HepG2 (cell line): ENCODE data around the gene MXD3. TPM values are rescaled to one million over a fixed set of nuclear protein-coding genes. Genes with fewer than 3 reads are reported as not detected.

Experiments used
- CEBPB ChIP-seq: IDR thresholded peaks from 2 replicates; pipeline ENCODE4 v1.6.1; 2011; ENCODE audit warnings: low read depth, low read length, improper control_type of control experiment, borderline replicate concordance
- CEBPG ChIP-seq: IDR thresholded peaks from 2 replicates; pipeline ENCODE4 v1.6.1; 2016
- CENPT ChIP-seq: sonication (generic); formaldehyde crosslinking; IDR thresholded peaks from 2 replicates; pipeline ENCODE4 v1.8.0; 2022; ENCODE audit warnings: low read depth, mild to moderate bottlenecking, moderate library complexity, missing genetic modification reagents
- CREB1 ChIP-seq, 2 experiments: fragments of 450-650 bp in 1 of 2; IDR thresholded peaks; 2 replicates each; pipeline ENCODE4 v1.6.1; 2016 to 2017; ENCODE audit warnings: control low read depth in 1 of 2, mild to moderate bottlenecking in 1 of 2, missing compliant biosample characterization in 1 of 2, missing genetic modification characterization in 1 of 2
- EHMT2 ChIP-seq: fragments of 200-600 bp; sonication (generic); IDR thresholded peaks from 2 replicates; pipeline ENCODE4 v1.7.0; 2017; ENCODE audit warnings: antibody characterized with exemption, low read depth, low read length, borderline replicate concordance
- ELF4 ChIP-seq: sonication (generic); formaldehyde crosslinking; IDR thresholded peaks from 2 replicates; pipeline ENCODE4 v1.5.0; 2020; ENCODE audit warnings: missing genetic modification reagents, mild to moderate bottlenecking, moderate library complexity, borderline replicate concordance
- HOXA5 ChIP-seq: sonication (generic); formaldehyde crosslinking; IDR thresholded peaks from 2 replicates; pipeline ENCODE4 v1.4.0; 2020; ENCODE audit warnings: missing genetic modification reagents
- HOXD1 ChIP-seq: sonication (generic); formaldehyde crosslinking; IDR thresholded peaks from 2 replicates; pipeline ENCODE4 v1.5.0; 2020; ENCODE audit warnings: missing genetic modification reagents
- KLF16 ChIP-seq, 2 experiments: sonication (generic) in 1 of 2; formaldehyde crosslinking in 1 of 2; IDR thresholded peaks; 2 replicates each; pipeline versions ENCODE4 v1.6.1 to v1.8.0; 2016 to 2023; ENCODE audit warnings: missing genetic modification reagents in 2 of 2, missing compliant biosample characterization in 1 of 2
- MXI1 ChIP-seq: IDR thresholded peaks from 3 replicates; pipeline ENCODE4 v1.6.1; 2012; ENCODE audit warnings: low read depth, low read length, inconsistent platforms, borderline replicate concordance
- NR2F2 ChIP-seq: IDR thresholded peaks from 2 replicates; pipeline ENCODE4 v1.6.1; 2012; ENCODE audit warnings: low read depth, inconsistent platforms, borderline replicate concordance
- NR2F6 ChIP-seq, 2 experiments: IDR thresholded peaks; 2 replicates each; pipeline ENCODE4 v1.6.1; 2016; ENCODE audit warnings: antibody characterized with exemption in 1 of 2, mild to moderate bottlenecking in 1 of 2
- ONECUT2 ChIP-seq: sonication (generic); formaldehyde crosslinking; IDR thresholded peaks from 2 replicates; pipeline ENCODE4 v1.4.0; 2020; ENCODE audit warnings: missing genetic modification reagents
- SETDB1 ChIP-seq: sonication (generic); formaldehyde crosslinking; IDR thresholded peaks from 2 replicates; pipeline ENCODE4 v1.5.1; 2020; ENCODE audit warnings: missing genetic modification reagents, mild to moderate bottlenecking, borderline replicate concordance
- SKI ChIP-seq: fragments of 450-650 bp; IDR thresholded peaks from one replicate; pipeline ENCODE4 v1.6.1; 2018; ENCODE audit warnings: mild to moderate bottlenecking; ENCODE audit not compliant: partially characterized antibody
- SMC3 ChIP-seq: IDR thresholded peaks from 2 replicates; pipeline ENCODE4 v1.6.1; 2011; ENCODE audit warnings: low read length, improper control_type of control experiment
- TMF1 ChIP-seq: sonication (generic); formaldehyde crosslinking; IDR thresholded peaks from 2 replicates; pipeline ENCODE4 v1.8.1; 2022; ENCODE audit warnings: low read depth, missing genetic modification reagents
- XRCC5 ChIP-seq: fragments of 200-400 bp; formaldehyde crosslinking; optimal IDR thresholded peaks from 2 replicates; pipeline ENCODE3; 2017; ENCODE audit warnings: mild to moderate bottlenecking, low read length
- ZEB1 ChIP-seq: IDR thresholded peaks from 2 replicates; pipeline ENCODE4 v1.6.1; 2012; ENCODE audit warnings: mild to moderate bottlenecking, low read depth, inconsistent platforms; ENCODE audit not compliant: insufficient replicate concordance
- ZNF501 ChIP-seq: sonication (generic); formaldehyde crosslinking; IDR thresholded peaks from 2 replicates; pipeline ENCODE4 v1.5.1; 2020; ENCODE audit warnings: mild to moderate bottlenecking, moderate library complexity, missing genetic modification reagents
- polyA plus RNA-seq, 8 experiments: library from polyadenylated mRNA; depleted of rRNA in 3 of 8; stranded (reverse) in 7 of 8; unstranded in 1 of 8; fragments of >200 nt; fragmentation: Illumina TruSeq in 4 of 8; extraction: Trizol in 4 of 8; gene quantifications; 2 replicates each; pipeline versions ENCODE4 v1.2.1 to v1.2.3, GENCODE V29; 2011 to 2016; ENCODE audit warnings: low read depth in 4 of 8, missing spikeins in 1 of 8, mixed read lengths in 1 of 8; ENCODE audit not compliant: insufficient read depth in 1 of 8
- total RNA-seq, 5 experiments: library from RNA; depleted of rRNA; stranded (reverse); fragments of >200 nt; fragmentation: Illumina TruSeq; extraction: Trizol; gene quantifications; 2 replicates each; pipeline ENCODE4 v1.2.3, GENCODE V29; 2016; ENCODE audit warnings: low read depth in 1 of 5
- TF ChIP-seq, protein P1 (sequence below): sonication (generic); formaldehyde crosslinking; IDR thresholded peaks from 2 replicates; pipeline ENCODE4 v1.8.1; 2023; ENCODE audit warnings: mild to moderate bottlenecking, missing genetic modification reagents
- TF ChIP-seq, protein P2 (sequence below): sonication (generic); formaldehyde crosslinking; IDR thresholded peaks from 2 replicates; pipeline ENCODE4; 2020; ENCODE audit warnings: missing genetic modification reagents, mild to moderate bottlenecking, borderline replicate concordance
- TF ChIP-seq, protein P3 (sequence below): sonication (generic); formaldehyde crosslinking; IDR thresholded peaks from 2 replicates; pipeline ENCODE4 v1.8.0; 2022; ENCODE audit warnings: missing genetic modification reagents, mild to moderate bottlenecking, borderline replicate concordance

The MXD3 gene
- total and polyA plus RNA-seq, 2 of the 13 experiments (the other 11 are each of a cell fraction or from before 2014, with no cell fraction given), result 10.5 to 12.8 TPM

DNA sequence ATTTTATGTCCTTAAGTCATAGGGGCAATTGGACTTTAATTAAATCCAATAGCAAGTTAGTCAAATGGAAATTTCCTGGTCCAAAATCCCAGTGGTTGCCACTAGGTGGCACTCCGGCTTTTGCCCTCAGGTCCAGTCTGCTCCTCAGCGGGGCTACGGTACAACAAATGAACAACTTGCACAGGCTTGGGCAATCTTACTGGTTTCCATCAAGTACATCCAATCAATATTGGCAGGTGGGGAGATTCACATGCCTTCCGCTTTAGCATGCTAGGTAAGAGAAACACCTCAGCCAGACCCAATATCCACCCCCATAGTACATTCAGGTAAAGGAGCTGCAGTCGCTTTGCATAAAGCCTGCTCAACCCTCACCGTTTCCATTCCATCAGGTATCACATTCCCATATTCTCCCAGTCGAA, 6.3 kb upstream of the MXD3 start (continued):
- TF ChIP-seq NR2F6 (IDR thresholded peaks at IDR 0.05), result no peak
- peak; percentile 6; the same call in 1 of the 2 replicates for TF ChIP-seq NR2F6 (CRISPR knock-in tag; IDR thresholded peaks at IDR 0.05)
- TF ChIP-seq NR2F2, result no peak
- peak in 1 of 2 experiments; percentile 41; a peak in 1 of 4 replicates for TF ChIP-seq KLF16 (CRISPR knock-in tag; IDR thresholded peaks at IDR 0.05)
- no peak for TF ChIP-seq HOXD1 (CRISPR knock-in tag)
- TF ChIP-seq XRCC5, result peak; percentile 66
- TF ChIP-seq TMF1, result no peak
- peak; percentile 80; the same call in 1 of the 2 replicates for TF ChIP-seq CEBPB
- TF ChIP-seq HOXA5, result 0 out of 2 replicates have a peak, but pooled peaks have one; percentile 51
- TF ChIP-seq, protein P1, sequence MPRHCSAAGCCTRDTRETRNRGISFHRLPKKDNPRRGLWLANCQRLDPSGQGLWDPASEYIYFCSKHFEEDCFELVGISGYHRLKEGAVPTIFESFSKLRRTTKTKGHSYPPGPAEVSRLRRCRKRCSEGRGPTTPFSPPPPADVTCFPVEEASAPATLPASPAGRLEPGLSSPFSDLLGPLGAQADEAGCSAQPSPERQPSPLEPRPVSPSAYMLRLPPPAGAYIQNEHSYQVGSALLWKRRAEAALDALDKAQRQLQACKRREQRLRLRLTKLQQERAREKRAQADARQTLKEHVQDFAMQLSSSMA, result no peak
- TF ChIP-seq CEBPG (CRISPR knock-in tag), result peak; percentile 81
- TF ChIP-seq ZEB1, result no peak
- TF ChIP-seq CREB1 (IDR thresholded peaks at IDR 0.05), result no peak
- TF ChIP-seq CREB1 (CRISPR knock-in tag; IDR thresholded peaks at IDR 0.05), result peak; percentile 18; the same call in 1 of the 2 replicates
- TF ChIP-seq, protein P2, sequence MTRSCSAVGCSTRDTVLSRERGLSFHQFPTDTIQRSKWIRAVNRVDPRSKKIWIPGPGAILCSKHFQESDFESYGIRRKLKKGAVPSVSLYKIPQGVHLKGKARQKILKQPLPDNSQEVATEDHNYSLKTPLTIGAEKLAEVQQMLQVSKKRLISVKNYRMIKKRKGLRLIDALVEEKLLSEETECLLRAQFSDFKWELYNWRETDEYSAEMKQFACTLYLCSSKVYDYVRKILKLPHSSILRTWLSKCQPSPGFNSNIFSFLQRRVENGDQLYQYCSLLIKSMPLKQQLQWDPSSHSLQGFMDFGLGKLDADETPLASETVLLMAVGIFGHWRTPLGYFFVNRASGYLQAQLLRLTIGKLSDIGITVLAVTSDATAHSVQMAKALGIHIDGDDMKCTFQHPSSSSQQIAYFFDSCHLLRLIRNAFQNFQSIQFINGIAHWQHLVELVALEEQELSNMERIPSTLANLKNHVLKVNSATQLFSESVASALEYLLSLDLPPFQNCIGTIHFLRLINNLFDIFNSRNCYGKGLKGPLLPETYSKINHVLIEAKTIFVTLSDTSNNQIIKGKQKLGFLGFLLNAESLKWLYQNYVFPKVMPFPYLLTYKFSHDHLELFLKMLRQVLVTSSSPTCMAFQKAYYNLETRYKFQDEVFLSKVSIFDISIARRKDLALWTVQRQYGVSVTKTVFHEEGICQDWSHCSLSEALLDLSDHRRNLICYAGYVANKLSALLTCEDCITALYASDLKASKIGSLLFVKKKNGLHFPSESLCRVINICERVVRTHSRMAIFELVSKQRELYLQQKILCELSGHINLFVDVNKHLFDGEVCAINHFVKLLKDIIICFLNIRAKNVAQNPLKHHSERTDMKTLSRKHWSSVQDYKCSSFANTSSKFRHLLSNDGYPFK, result no peak
- TF ChIP-seq ZNF501 (CRISPR knock-in tag), result 0 out of 2 replicates have a peak, but pooled peaks have one; percentile 14
- TF ChIP-seq ONECUT2 (CRISPR knock-in tag), result peak; percentile 50; the same call in 1 of the 2 replicates
- TF ChIP-seq SETDB1 (CRISPR knock-in tag), result no peak
- peak; percentile 92 for TF ChIP-seq SMC3
- TF ChIP-seq EHMT2, result no peak
- no peak for TF ChIP-seq CENPT (CRISPR knock-in tag)
- TF ChIP-seq SKI, result no peak
- TF ChIP-seq, protein P3, sequence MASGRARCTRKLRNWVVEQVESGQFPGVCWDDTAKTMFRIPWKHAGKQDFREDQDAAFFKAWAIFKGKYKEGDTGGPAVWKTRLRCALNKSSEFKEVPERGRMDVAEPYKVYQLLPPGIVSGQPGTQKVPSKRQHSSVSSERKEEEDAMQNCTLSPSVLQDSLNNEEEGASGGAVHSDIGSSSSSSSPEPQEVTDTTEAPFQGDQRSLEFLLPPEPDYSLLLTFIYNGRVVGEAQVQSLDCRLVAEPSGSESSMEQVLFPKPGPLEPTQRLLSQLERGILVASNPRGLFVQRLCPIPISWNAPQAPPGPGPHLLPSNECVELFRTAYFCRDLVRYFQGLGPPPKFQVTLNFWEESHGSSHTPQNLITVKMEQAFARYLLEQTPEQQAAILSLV (CRISPR knock-in tag), result no peak
- no peak for TF ChIP-seq ELF4 (CRISPR knock-in tag)
- 0 out of 3 replicates have a peak, but pooled peaks have one; percentile 29 for TF ChIP-seq MXI1
